DMS79 treated with DMSO at 0.1 percent for 48 hours (cell line): Measurements from ENCODE around the gene COX19.
"Not testable (repeated sequence)": the region's sequence is repeated elsewhere in the genome, so short reads cannot be mapped to it uniquely, and the experiment has no call there.

Source experiments
- DNase-seq: peaks from one replicate; lab custom pipeline; 2025; lab: John Stamatoyannopoulos, UW

COX19 gene

DNA sequence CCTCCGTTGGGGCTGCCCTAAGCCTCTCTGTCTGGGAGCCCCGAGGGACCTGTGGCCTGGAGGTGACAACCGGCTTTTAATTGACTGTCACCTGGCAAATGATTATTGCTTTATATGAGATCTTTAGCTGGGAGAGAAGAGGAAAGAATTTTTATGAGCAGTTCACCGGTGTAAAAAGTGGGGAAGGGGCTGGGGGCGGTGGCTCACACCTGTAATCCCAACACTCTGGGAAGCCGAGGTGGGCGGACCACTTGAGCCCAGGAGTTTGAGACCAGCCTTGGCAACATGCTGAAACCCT, 2.6 kb upstream of the COX19 start:
- no peak for DNase-seq

DNA sequence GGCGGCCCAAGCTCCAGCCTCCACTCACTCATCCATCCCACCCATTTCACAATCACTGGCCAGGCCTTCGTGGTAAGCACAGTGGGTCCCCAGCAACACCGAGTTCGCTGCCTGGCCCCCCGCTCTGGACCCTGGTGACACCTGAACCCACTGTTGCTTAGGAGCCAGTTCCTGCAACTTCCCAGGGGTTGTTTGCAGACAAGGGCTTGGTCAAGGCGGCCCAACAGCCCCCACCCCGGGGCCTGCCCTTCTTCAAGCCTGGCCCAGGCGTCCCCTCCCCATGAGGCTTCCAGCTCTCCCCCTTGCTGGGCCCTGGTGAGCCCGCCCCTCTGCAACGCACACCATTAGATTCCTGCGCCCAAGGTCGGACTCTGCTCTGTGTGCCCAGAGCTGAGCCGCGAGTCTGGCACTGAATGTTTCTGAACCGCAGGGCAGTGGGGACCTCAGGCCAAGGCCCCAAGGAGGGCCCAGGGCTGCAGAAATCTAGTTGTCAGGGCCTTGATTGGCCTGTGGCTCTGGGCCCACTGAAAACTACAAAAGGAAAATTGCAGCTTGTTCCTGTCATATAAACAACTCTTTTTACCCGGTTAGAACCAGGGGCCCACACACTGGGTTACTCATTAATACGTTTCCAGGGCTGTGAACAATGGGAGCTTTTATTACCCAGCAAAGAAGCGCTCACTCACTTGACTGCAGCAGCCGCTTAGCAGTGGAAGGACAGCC, 2.1 kb upstream of the COX19 start:
- no peak for DNase-seq

DNA sequence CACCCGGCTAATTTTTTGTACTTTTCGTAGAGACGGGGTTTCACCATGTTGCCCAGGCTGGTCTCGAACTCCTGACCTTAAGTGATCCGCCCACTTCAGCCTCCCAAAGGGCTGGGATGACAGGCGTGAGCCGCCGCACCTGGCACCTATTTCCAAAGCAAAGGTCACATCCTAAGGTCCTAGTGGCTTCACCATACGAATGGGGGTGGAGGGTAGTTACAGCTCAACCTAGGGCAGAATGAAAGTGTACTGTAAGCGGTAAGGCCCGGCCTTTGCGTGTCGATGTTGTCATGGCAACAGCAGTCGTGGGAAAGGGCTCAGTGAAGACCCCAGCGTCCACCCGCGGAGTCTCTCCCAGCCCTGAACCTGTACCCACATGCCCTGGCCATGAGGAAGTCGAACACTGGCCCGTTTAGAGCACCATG, 1.6 kb upstream of the COX19 start:
- no peak for DNase-seq

DNA sequence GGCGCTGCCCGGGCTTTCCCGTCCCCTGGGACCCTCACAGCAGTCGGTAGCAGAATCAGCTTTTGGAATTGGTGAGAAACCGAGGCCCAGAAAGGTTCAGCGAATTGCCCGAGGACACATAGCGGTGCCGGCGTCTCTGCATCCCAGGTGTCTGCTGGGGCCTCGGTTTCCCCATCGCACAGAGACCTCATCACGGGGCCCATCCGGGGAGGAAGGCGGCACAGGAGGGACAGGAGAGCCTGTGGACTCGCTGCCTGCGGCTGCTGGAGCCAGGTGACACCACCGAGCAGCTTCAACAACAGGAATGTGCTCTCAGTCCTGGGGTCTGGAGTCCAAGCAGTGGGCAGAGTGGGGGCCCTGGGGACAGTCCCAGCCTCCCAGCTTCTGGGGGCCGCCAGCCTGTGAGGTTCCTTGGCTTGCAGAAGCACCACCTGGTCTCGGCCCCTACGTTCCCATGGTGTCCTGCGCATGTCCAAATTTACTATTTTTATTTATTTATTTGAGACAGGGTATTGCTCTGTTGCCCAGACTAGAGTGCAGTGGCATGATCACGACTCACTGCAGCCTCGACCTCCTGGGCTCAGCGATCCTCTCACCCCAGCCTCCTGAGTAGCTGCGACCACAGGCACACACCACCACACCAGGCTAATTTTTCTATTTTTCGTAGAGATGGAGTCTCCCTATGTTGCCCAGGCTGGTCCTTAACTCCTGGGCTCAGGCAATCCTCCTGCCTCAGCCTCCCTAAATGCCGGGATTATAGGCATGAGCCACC, 539 bp upstream of the COX19 start:
- DNase-seq: no peak

DNA sequence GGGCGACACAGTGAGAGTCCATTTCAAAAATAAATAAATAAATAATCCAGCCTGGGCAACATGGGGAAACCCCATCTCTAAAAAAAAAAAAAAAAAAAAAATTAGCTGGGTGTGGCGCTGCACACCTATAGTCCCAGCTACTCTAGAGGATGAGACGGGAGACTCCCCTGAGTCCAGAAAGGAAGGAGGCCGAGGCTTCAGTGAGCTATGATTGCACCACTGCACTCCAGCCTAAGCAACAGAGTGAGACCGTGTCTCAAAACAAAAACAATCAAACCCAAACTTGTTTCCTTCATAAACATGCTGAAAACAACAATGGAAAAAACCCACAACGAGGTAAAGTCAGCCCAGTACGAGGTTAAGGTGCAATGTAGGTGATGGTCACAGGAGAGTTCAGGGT, 1.2 kb downstream of the COX19 start:
- DNase-seq: no peak

DNA sequence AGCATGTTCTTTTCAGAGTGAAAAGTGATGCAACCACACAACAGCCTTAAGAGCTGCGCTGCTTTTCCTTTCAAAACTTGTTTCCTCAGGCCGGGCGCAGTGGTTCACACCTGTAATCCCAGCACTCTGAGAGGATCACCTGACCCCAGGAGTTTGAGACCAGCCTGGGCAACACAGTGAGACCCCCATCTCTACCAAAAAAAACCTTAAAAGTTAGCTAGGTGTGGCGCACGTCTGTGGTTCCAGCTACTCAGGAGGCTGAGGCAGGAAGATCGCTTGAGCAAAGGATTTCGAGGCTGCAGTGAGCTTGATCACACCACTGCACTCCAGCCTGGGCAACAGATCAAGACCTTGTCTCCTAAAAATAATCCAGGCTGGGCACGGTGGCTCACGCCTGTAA, 2.0 kb downstream of the COX19 start:
- no peak for DNase-seq

DNA sequence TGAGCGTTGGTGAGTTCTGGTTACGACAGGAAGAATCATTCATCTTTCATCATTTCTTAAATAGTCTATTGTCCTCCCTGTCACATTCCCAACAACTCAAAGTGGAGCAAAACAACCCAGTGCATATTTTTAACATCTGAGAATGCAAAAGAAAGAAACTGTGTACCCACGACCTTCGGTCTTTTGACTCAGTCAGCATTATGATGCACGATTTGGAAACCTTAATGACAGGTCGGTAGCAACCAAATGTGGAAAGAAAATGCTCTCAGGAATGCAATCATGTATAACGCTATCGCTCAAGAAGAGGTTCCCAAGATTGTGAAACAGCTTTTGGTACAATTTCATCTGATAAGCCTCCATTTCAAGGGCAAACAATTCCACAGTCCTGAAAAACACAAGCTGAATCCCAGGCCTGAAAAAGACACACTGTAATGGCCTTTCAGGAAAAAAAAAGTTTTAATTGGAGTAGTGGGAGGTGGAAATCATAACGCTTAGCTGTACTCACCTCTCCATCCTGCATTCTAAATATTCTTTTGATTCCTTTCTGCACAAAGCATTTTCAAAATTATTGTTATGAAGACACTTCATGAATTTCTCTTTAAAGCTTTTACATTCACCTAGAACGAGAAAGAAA, 2.6 kb downstream of the COX19 start:
- DNase-seq: peak; percentile 43

DNA sequence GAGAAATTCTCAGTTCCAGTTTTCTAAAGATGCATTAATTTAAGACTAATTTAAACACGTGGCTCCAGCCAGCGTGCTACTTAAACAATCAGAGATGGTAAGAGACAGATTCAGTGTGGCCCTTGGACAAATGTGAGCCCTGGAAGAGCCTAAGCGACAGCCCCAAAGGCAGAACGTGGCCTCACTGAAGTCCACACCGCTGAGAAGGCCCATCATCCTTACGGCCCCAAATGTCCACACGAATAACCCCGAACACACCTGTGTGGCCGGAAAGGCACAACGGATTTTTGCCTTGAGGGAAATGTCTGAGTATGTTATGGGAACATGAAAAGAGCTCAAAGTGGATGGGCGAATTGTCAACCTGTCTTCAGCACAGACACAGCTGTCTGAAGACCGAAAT, 3.2 kb downstream of the COX19 start:
- DNase-seq: no peak

DNA sequence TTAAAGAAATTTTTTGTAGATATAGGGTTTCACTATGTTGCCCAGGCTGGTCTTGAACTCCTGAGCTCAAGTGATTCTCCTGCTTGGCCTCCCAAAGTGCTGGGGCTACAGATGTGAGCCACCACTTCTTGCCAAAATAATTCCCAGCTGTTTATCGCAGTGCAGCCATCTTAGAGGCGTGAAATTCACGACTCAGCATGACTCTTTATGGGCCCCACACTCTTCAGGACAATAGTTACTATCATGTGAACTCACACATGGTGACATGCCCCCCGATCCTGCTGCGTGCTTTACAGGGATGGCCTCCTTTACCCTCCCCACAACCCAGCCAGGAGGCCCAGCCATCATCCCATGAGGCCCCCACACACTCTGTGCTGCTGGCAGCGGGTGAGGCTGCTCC, 4.6 kb downstream of the COX19 start:
- DNase-seq: no peak

DNA sequence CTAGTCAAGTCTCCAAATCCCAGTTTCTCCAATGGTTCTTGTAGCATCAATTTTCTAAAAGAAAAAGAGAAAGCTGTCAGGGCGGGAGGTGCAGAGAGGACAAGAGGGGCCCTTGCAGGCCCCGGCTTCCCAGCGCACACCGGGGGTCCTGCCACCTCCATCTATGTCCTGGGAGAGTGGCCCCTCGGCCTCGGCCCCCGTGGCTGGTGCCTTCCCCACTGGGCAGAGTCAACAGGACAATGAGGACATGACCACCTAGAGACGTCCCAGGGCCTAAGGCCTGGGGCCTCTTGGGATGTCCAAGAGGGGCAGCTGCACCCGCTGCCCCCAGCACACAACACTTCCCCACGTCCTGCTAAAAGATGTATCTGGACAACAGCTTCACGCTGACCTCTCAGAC, 5.9 kb downstream of the COX19 start:
- no peak for DNase-seq

DNA sequence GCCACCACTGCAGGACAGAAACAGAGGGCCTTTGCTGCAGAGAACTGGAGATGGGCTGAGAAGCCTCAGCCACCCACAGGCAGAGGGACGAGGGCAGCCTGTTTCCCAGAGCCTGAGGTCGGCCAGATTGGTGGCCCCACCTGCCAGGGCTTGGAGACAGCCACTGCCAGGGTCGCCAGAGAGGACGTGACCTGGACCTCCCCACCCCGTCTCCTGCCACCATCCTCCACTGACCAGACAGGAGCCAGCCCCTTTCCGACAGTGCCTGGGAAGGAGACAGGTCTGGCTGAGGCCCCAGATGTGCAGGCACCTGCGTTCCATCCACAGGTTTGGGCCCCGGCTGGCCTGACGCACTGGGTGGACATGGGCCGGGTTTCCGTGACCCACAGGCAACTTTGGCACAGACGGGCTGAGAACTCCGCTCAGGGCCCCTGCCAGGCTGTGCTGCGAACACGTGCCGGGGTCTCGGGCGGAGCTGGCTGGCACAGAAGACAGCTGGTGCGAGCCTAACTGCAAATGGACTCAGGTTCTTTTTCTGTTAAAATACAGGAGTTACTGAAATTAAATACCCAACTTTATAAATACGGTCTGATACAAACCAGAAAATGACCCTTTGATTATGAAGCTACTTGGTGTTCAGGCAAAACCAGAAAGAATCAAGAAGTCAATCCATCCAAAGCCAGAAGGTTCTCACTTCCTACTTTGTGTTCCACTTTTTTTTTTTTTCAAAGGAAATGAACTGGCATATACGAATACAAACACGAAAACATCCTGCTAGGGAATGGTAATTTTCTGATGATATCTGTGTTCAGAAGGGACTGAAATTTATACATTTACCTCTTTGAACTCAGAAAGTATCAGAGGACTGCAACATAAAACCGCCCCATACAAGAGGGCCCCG, 6.9 kb downstream of the COX19 start:
- DNase-seq: no peak

DNA sequence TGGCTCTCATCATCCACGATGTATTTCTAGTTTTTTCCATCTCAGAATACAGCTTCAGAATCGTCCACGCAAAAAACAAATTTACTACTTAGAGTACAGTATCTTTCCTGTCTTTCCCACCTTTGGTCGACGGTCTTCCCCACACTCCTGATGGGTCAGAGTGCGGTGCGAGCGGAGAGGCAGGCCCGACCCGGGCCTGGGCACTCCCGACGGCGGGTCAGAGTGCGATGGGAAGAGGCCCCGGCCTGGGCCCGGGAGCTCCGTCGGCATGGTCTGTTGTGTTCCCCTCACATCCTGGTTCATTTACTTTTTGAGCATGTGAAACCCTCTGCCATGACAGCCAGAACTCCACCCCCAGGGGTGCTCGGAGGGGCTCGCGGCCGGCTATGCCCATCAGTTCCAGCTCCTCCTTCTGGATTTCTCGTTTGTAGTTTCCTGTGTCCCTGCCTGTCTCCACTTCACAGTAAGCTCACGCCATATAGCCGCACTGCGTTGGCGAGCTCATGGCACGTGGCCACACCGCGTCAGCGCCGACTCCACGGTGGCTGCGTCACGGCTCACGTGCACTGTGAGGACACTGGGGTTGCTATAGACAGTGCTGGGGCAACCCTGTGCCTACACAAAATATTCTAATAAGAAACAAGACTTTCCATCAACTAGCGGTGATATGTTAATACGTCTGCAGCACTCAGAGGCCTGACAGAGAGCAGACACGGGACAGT, 7.8 kb downstream of the COX19 start:
- no peak for DNase-seq

DNA sequence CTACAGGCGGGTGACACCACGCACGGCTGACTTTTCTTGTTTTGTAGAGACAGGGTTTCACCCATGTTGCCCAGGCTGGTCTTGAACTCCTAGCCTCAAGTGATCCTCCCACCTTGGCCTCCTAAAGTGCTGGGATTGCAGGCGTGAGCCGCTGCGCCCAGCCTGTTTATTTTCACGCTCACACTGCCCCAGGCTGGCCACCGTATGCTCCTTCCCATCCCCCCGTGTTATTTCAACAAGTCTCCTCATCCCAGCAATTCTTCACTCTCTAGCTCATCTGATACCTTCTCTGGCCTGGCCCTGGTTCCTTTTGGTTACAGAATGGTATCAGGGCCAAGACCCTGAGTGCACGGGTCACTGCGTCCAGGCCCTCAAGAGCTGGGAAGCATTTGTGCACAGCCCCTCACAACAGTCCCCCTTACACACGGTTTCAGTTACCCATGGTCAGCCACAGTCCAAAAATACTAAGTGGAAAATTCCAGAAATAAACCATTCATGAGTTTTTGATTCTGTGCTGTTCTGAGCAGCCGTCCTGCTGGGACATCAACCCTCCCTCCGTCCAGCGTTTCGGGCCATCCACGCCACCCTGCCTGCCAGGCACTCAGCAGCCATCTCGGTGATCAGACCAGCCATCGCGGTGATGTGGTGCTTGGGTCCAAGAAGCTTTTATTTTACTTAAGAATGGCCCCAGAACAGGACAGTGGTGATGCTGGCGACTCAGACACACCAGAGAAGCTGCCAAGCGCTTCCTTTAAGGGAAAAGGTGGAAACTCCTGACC, 8.9 kb downstream of the COX19 start:
- DNase-seq: no peak

DNA sequence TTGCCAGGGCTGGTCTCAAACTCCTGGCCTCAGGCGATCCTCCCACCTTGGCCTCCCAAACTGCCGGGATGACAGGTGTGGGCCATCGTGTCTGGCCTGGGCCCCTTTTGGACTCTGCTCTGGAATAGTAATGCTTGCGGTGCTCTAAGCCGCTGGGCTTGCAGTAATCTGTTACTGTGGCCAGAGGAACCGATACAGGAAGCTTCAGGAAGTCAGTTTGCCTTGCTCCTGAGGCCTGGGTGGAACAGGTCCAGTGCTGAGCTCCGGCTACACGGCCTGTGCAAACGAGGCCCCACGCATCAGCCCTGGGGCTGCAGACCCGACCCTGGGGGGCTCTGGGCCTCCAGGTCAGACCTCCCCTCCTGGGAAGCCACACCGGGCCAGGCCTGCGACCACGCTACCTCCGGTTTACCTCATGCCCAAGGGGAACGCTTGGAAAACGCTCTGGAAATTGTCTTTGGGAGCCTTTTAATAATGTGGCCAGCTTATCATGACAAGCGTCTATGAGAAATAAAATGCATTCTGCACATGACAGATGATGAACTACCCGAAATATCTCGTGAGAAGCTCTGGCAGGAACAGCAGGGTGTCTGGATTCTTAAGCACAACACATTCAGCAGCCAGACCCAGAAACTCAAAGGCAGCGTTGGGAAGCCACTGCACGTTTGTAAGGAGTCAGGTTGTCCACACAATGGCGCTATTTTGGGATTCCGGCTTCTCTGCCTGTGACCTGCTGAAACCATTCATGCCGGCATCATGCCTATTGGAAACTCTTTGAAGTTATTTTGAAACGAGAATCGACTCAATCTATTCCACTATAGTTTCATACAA, 10.7 kb downstream of the COX19 start:
- no peak for DNase-seq

DNA sequence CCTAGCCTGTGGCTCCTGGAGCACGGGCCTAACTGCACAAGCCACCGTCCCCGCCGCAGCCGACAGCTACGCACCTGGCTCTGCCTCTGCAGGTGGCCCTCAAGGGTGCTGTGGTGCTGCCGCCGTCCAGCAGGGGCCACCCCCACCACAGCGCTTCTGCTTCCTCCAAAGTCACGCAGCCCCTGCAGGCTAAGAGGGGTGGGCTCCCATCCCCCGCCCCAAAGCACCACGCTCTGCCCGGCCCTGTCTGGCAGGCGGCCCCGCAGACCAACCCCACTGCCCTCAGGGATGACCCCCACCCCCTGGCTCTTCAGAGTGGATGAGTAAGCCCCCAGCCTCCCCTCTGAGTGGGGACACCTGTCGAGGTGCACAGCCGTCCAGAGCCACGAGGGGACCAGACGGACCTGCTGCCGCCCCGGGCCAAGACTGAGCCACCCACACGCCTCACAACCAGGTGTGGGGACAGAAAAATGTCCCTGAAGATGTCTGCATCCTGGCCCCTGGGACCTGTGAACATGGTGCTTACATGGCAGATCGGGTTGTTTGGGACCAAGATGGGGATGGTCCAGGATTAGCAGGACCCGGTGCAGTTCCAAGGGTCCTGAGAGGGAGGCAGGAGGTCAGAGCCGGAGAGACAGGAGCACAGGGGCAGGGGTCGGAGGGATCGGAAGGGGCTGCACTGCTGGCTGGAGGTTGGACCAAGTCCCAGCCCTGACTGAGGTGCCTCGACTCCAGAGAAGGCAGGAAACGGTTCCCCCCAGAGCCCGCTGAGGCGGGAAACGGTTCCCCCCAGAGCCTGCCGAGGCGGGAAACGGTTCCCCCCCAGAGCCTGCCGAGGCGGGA, 11.9 kb downstream of the COX19 start:
- no peak for DNase-seq

DNA sequence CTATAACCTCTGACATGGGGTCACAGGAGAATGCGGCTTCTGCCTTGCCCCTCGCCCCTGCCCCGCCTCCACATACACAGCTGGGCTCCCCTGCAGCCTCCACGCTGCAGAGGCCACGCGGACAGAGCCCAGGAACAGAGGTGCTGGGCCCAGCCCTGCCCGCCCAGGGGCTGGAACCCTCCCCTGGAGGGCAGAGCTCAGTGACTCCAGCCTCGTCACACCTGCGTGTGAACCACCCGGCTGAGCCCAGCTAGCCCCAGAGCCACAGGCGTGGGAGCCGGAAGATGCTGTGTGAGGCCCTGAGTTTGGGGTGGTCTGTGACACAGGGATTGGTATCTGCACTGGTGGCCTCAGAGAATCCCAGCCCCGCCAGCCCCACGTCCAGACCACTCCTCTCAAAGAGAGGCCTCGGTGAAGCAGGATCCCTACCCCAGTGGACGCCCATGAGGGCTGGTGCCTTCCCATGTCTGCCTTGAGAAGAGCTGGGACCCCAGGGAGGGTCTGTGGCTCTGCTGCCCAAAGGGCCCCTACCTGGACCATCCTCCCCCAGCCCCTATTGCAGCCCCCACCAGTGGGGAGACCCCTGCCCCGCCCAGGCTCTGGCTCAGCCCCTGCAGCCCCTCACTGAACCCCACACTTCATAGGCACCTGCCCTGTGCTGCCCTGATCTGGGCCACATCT, 12.8 kb downstream of the COX19 start:
- DNase-seq: no peak

DNA sequence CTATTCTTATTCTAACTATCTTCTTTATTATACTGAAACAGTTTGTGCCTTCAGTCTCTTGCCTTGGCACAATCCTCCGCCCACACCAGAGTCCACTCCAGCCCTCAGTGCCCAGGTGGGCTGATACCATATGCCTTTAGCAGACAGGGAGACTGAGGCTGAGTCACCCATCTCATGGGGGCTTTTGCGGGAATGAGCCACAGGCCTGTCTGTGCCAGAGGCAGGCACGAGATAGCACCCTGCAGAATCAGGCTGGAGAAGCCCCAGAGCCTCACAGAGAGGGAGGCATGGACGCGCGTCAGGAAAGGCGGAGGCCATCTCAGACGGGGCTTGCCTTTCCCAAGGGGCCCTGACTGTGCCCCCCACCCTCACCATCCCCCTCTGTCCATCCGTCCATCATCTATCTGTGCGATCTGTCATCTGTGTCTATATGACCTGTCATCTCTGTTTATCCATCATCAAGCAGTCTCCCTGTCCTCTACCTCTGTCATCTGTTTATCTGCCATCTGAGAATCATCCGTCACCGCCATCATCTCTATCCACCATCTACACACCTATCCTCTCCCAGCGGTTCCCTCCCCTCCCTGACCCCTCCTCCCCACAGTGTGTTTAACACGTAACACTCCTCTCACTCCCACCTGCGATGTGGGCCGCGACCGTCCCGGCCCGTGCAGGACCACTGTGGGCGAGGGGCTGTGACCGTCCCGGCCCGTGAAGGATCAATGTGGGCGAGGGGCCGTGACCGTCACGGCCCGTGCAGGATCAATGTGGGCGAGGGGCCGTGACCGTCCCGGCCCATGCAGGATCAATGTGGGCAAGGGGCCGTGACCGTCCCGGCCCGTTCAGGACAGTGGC, 13.6 kb downstream of the COX19 start:
- DNase-seq: no peak

DNA sequence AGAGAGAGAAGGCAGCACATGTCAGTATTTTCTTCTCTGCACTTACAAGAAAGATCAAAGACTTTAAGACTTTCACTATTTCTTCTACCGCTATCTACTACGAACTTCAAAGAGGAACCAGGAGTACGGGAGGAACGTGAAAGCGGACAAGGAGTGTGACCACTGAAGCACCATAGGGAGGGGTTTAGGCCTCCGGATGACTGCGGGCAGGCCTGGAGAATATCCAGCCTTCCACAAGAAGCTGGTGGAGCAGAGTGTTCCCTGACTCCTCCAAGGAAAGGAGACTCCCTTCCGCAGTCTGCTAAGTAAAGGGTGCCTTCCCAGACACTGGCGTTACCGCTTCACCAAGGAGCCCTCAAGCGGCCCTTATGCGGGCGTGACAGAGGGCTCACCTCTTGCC, 14.4 kb downstream of the COX19 start:
- not testable (repeated sequence) for DNase-seq
